Measurements from ENCODE around the gene HTR1E.

GRCh38 chr6:87053312-87053711, 116.0 kb downstream of the HTR1E start:
- TF ChIP-seq, protein P1, sequence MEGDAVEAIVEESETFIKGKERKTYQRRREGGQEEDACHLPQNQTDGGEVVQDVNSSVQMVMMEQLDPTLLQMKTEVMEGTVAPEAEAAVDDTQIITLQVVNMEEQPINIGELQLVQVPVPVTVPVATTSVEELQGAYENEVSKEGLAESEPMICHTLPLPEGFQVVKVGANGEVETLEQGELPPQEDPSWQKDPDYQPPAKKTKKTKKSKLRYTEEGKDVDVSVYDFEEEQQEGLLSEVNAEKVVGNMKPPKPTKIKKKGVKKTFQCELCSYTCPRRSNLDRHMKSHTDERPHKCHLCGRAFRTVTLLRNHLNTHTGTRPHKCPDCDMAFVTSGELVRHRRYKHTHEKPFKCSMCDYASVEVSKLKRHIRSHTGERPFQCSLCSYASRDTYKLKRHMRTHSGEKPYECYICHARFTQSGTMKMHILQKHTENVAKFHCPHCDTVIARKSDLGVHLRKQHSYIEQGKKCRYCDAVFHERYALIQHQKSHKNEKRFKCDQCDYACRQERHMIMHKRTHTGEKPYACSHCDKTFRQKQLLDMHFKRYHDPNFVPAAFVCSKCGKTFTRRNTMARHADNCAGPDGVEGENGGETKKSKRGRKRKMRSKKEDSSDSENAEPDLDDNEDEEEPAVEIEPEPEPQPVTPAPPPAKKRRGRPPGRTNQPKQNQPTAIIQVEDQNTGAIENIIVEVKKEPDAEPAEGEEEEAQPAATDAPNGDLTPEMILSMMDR (IDR thresholded peaks at IDR 0.05), result no peak
- TF ChIP-seq POLR2A (IDR thresholded peaks at IDR 0.05), result no peak

All from Peyer's patch (tissue), 4 donors.